ENCODE results near the gene SCG2. TPM values are rescaled to one million over a fixed set of nuclear protein-coding genes. Genes with fewer than 3 reads are reported as not detected.

The SCG2 gene
- total and polyA plus RNA-seq, 2 donors from 2014 or later: 0.30 to 0.57 TPM

DNA sequence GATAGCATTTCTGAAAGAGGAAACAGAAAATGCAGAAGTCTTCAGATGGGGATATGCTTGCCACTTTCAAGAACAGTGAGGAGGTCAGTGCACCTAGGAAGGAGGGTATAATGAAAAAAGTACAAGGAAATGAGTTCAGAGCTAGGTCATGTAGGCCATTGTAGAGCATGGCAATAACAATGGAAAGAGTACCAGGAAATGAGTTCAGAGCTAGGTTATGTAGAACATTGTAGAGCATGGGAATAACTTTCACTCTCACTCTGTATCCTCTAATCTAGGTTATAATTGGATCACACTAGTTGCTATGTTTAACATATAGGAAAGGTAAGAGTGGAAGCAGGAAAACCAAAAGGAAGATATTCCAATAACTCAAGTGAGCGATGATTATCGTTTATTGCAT lies 12.3 kb downstream of the SCG2 start:
- Histone ChIP-seq H3K4me1 (ENCODE audit: control insufficient read depth in 2 of 3, insufficient read depth in 2 of 3, low read depth in 1 of 3, low read length in 3 of 3) (no peaks in the 10 kb centered on the region), H3K27ac (ENCODE audit: low read depth in 2 of 2, low read length in 2 of 2) (no peak overlapping the region), H3K9ac (ENCODE audit: low read length in 3 of 3) (no peak overlapping the region), H3K36me3 (ENCODE audit: control insufficient read depth in 2 of 3, insufficient read depth in 3 of 3, low read length in 3 of 3) (no peaks in the 10 kb centered on the region), H3K9me3 (ENCODE audit: control insufficient read depth in 2 of 3, insufficient read depth in 1 of 3, low read length in 3 of 3) (no peaks in the 10 kb centered on the region), H3K4me3 (ENCODE audit: low read length in 3 of 3) (no peak overlapping the region), H3K27me3 (ENCODE audit: control insufficient read depth, insufficient read depth, low read length) (no peaks in the 10 kb centered on the region)
- FAIRE-seq: no peak
- DNase-seq: no peak
- intact Hi-C loops (cut with DNase I): no loop called here
- TF ChIP-seq CTCF (IDR thresholded peaks at IDR 0.05; ENCODE audit: borderline replicate concordance, extremely low read depth, insufficient read depth): no peak

DNA sequence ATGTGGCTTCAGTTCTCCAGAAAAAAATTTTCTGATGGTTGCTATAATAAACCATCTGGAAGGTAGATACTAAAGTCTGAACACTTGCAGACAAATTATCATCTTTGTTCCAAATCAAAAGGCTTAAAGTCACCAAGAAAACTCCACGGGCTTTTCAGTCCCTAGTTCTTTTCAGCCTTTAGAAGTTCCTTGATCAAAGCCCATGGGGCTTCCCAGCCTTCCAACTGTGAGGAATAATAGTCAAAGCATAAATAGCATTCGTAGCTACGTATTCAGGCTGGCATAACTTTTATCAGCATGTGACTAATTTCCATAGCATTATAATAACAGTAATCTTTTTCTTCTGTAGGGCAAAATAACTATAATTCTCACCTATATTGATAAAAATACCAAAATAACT lies 13.9 kb downstream of the SCG2 start:
- Histone ChIP-seq H3K36me3 (ENCODE audit: control insufficient read depth in 2 of 3, insufficient read depth in 3 of 3, low read length in 3 of 3) (no peaks in the 10 kb centered on the region), H3K4me1 (ENCODE audit: control insufficient read depth in 2 of 3, insufficient read depth in 2 of 3, low read depth in 1 of 3, low read length in 3 of 3) (no peaks in the 10 kb centered on the region), H3K9ac (ENCODE audit: low read length in 3 of 3) (no peak overlapping the region), H3K4me3 (ENCODE audit: low read length in 3 of 3) (no peak overlapping the region), H3K27me3 (ENCODE audit: control insufficient read depth, insufficient read depth, low read length) (no peaks in the 10 kb centered on the region), H3K9me3 (ENCODE audit: control insufficient read depth in 2 of 3, insufficient read depth in 1 of 3, low read length in 3 of 3) (no peaks in the 10 kb centered on the region), H3K27ac (ENCODE audit: low read depth in 2 of 2, low read length in 2 of 2) (no peak overlapping the region)
- FAIRE-seq (no peak), DNase-seq (no peak)
- intact Hi-C loops (cut with DNase I): no loop called here
- TF ChIP-seq CTCF (IDR thresholded peaks at IDR 0.05; ENCODE audit: borderline replicate concordance, extremely low read depth, insufficient read depth): no peak

DNA sequence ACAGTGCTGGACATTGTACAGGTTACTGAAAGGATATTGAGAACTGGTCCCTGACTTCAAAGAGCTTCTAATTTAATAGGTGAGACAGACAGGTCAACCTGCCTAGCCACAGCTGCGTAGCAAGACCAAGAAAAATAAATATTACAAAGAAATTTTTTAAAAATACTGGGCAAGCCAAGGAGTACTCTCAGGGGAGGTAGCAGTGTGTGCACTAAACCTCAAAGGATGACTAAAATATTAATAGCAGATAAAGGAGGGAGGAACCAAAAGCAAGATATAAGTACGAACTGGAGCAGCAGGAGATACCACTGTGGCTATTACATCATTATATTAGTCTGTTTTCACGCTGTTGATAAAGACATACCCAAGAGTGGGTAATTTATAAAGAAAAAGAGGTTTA lies 14.9 kb downstream of the SCG2 start:
- H3K4me1 ChIP-seq (ENCODE audit: control insufficient read depth in 2 of 3, insufficient read depth in 2 of 3, low read depth in 1 of 3, low read length in 3 of 3): no peaks in the 10 kb centered on the region
- H3K36me3 ChIP-seq (ENCODE audit: control insufficient read depth in 2 of 3, insufficient read depth in 3 of 3, low read length in 3 of 3): no peaks in the 10 kb centered on the region
- no peaks in the 10 kb centered on the region for H3K27me3 ChIP-seq (ENCODE audit: control insufficient read depth, insufficient read depth, low read length)
- TF ChIP-seq CTCF (IDR thresholded peaks at IDR 0.05; ENCODE audit: borderline replicate concordance, extremely low read depth, insufficient read depth): no peak
- DNase-seq (no peak), FAIRE-seq (no peak)
- H3K27ac ChIP-seq (ENCODE audit: low read depth in 2 of 2, low read length in 2 of 2): no peak overlapping the region
- no peak overlapping the region for H3K9ac ChIP-seq (ENCODE audit: low read length in 3 of 3)
- intact Hi-C loops (cut with DNase I): no loop called here
- no peak overlapping the region for H3K4me3 ChIP-seq (ENCODE audit: low read length in 3 of 3)
- H3K9me3 ChIP-seq (ENCODE audit: control insufficient read depth in 2 of 3, insufficient read depth in 1 of 3, low read length in 3 of 3): no peaks in the 10 kb centered on the region

- no peak for TF ChIP-seq CTCF (IDR thresholded peaks at IDR 0.05; ENCODE audit: borderline replicate concordance, extremely low read depth, insufficient read depth)
- Histone ChIP-seq H3K9ac (ENCODE audit: low read length in 3 of 3) (no peak overlapping the region), H3K27ac (ENCODE audit: low read depth in 2 of 2, low read length in 2 of 2) (no peak overlapping the region), H3K27me3 (ENCODE audit: control insufficient read depth, insufficient read depth, low read length) (no peaks in the 10 kb centered on the region), H3K4me1 (ENCODE audit: control insufficient read depth in 2 of 3, insufficient read depth in 2 of 3, low read depth in 1 of 3, low read length in 3 of 3) (no peaks in the 10 kb centered on the region), H3K4me3 (ENCODE audit: low read length in 3 of 3) (no peak overlapping the region), H3K9me3 (ENCODE audit: control insufficient read depth in 2 of 3, insufficient read depth in 1 of 3, low read length in 3 of 3) (no peaks in the 10 kb centered on the region), H3K36me3 (ENCODE audit: control insufficient read depth in 2 of 3, insufficient read depth in 3 of 3, low read length in 3 of 3) (no peaks in the 10 kb centered on the region)
- FAIRE-seq (no peak), DNase-seq (no peak)
- intact Hi-C loops (cut with DNase I): no loop called here
Measured at GRCh38 chr2:223586261-223586660, 15.9 kb downstream of the SCG2 start.
